ACC112 (cell line): Measurements from ENCODE around the gene SMIM12.

Experiments used
- H2AFZ ChIP-seq: fragments of 200-600 bp; sonication (generic); one replicate; pipeline ENCODE4 v1.6.0; 2017; ENCODE audit warnings: antibody characterized with exemption, low read length; ENCODE audit not compliant: unreplicated experiment
- H3K27ac ChIP-seq: fragments of 200-600 bp; sonication (generic); 2 replicates; pipeline ENCODE4 v1.5.1; 2014; ENCODE audit warnings: low read depth, mild to moderate bottlenecking, antibody characterized with exemption, low read length, moderate library complexity
- H3K27me3 ChIP-seq: fragments of 200-600 bp; sonication (generic); 2 replicates; pipeline ENCODE4 v1.6.1; 2014; ENCODE audit warnings: mild to moderate bottlenecking, antibody characterized with exemption, low read length, moderate library complexity, mixed read lengths; ENCODE audit not compliant: insufficient read depth
- H3K36me3 ChIP-seq: fragments of 200-600 bp; sonication (generic); 2 replicates; pipeline ENCODE4 v1.6.1; 2016; ENCODE audit warnings: mild to moderate bottlenecking, antibody characterized with exemption, low read length, moderate library complexity, mixed read lengths; ENCODE audit not compliant: insufficient read depth
- H3K4me1 ChIP-seq: fragments of 200-600 bp; sonication (generic); one replicate; pipeline ENCODE4 v1.6.1; 2016; ENCODE audit warnings: low read length, mixed read lengths; ENCODE audit not compliant: insufficient read depth, unreplicated experiment, control insufficient read depth
- H3K4me3 ChIP-seq: fragments of 200-600 bp; sonication (generic); 2 replicates; pipeline ENCODE4 v1.5.1; 2014; ENCODE audit warnings: mild to moderate bottlenecking, low read depth, low read length
- H3K79me2 ChIP-seq: fragments of 200-600 bp; sonication (generic); one replicate; pipeline ENCODE4 v1.6.0; 2016; ENCODE audit warnings: low read length; ENCODE audit not compliant: control insufficient read depth, unreplicated experiment, insufficient read depth

Gene SMIM12

GRCh38 chr1:34863501-34863900 is 4.0 kb upstream of the SMIM12 start:
- Histone ChIP-seq H3K27me3 (peaks cover 22% of the 10 kb centered on the region), H3K36me3 (no peaks in the 10 kb centered on the region), H3K79me2 (peaks cover 11% of the 10 kb centered on the region), H3K4me3 (no peak overlapping the region), H3K27ac (no peak overlapping the region), H3K4me1 (peaks cover 3% of the 10 kb centered on the region), H2AFZ (no peak overlapping the region)

GRCh38 chr1:34858901-34859445 is 576 bp downstream of the SMIM12 start:
- peaks cover 15% of the 10 kb centered on the region for H3K4me1 ChIP-seq
- peaks cover 35% of the 10 kb centered on the region for H3K79me2 ChIP-seq
- H3K27ac ChIP-seq = peak overlapping the region; percentile 63
- H3K4me3 ChIP-seq = peak overlapping the region; percentile 94
- H3K27me3 ChIP-seq = no peaks in the 10 kb centered on the region
- 0 out of 2 replicates have a peak, but pooled peaks cover 4% of the 10 kb centered on the region for H3K36me3 ChIP-seq
- H2AFZ ChIP-seq = peak overlapping the region; percentile 84

GRCh38 chr1:34856697-34857096 is 2.9 kb downstream of the SMIM12 start:
- Histone ChIP-seq H3K36me3 (0 out of 2 replicates have a peak, but pooled peaks cover 4% of the 10 kb centered on the region), H3K4me3 (no peak overlapping the region), H3K4me1 (peaks cover 18% of the 10 kb centered on the region), H3K27me3 (no peaks in the 10 kb centered on the region), H3K27ac (no peak overlapping the region), H3K79me2 (peaks cover 36% of the 10 kb centered on the region), H2AFZ (no peak overlapping the region)

- Histone ChIP-seq H3K27ac (no peak overlapping the region), H2AFZ (no peak overlapping the region), H3K4me3 (no peak overlapping the region), H3K4me1 (peaks cover 12% of the 10 kb centered on the region), H3K36me3 (peaks cover 4% of the 10 kb centered on the region; the same call in 1 of the 2 replicates), H3K79me2 (peaks cover 25% of the 10 kb centered on the region), H3K27me3 (no peaks in the 10 kb centered on the region)
These were observed 6.8 kb downstream of the SMIM12 start for GRCh38 chr1:34852677-34853217.

- Histone ChIP-seq H3K4me3 (no peak overlapping the region), H3K79me2 (peaks cover 13% of the 10 kb centered on the region), H3K27me3 (no peaks in the 10 kb centered on the region), H3K4me1 (peaks cover 8% of the 10 kb centered on the region), H2AFZ (no peak overlapping the region), H3K36me3 (peaks cover 4% of the 10 kb centered on the region; the same call in 1 of the 2 replicates), H3K27ac (no peak overlapping the region)
These were observed 8.0 kb downstream of the SMIM12 start for GRCh38 chr1:34851431-34852105.

GRCh38 chr1:34850382-34850781 is 9.2 kb downstream of the SMIM12 start:
- Histone ChIP-seq H3K79me2 (peaks cover 8% of the 10 kb centered on the region), H3K4me1 (peaks cover 8% of the 10 kb centered on the region), H2AFZ (no peak overlapping the region), H3K27ac (no peak overlapping the region), H3K36me3 (peaks cover 4% of the 10 kb centered on the region; the same call in 1 of the 2 replicates), H3K27me3 (no peaks in the 10 kb centered on the region), H3K4me3 (no peak overlapping the region)

GRCh38 chr1:34847094-34847493 is 12.5 kb downstream of the SMIM12 start:
- H3K4me1 ChIP-seq = peaks cover 8% of the 10 kb centered on the region
- H2AFZ ChIP-seq = no peak overlapping the region
- no peak overlapping the region for H3K27ac ChIP-seq
- no peaks in the 10 kb centered on the region for H3K27me3 ChIP-seq
- H3K36me3 ChIP-seq = no peaks in the 10 kb centered on the region; the same call in 1 of the 2 replicates
- H3K79me2 ChIP-seq = peaks cover 8% of the 10 kb centered on the region
- H3K4me3 ChIP-seq = no peak overlapping the region

GRCh38 chr1:34846265-34846664 is 13.3 kb downstream of the SMIM12 start:
- no peaks in the 10 kb centered on the region for H3K27me3 ChIP-seq
- peaks cover 3% of the 10 kb centered on the region for H3K79me2 ChIP-seq
- no peak overlapping the region for H3K27ac ChIP-seq
- no peaks in the 10 kb centered on the region; the same call in 1 of the 2 replicates for H3K36me3 ChIP-seq
- H3K4me3 ChIP-seq = no peak overlapping the region
- H3K4me1 ChIP-seq = peaks cover under 1% of the 10 kb centered on the region
- H2AFZ ChIP-seq = no peak overlapping the region

- Histone ChIP-seq H3K4me3 (no peak overlapping the region), H3K36me3 (no peaks in the 10 kb centered on the region), H3K27me3 (no peaks in the 10 kb centered on the region), H2AFZ (no peak overlapping the region), H3K27ac (no peak overlapping the region), H3K79me2 (no peaks in the 10 kb centered on the region), H3K4me1 (no peaks in the 10 kb centered on the region)
These were observed 14.2 kb downstream of the SMIM12 start for GRCh38 chr1:34845131-34845901.

- H3K36me3 ChIP-seq = no peaks in the 10 kb centered on the region
- H3K79me2 ChIP-seq = no peaks in the 10 kb centered on the region
- H3K4me3 ChIP-seq = no peak overlapping the region
- no peaks in the 10 kb centered on the region for H3K4me1 ChIP-seq
- H3K27ac ChIP-seq = no peak overlapping the region
- H2AFZ ChIP-seq = no peak overlapping the region
- no peaks in the 10 kb centered on the region for H3K27me3 ChIP-seq
These were observed 15.3 kb downstream of the SMIM12 start for GRCh38 chr1:34844252-34844634.
